Small intestine (tissue), 7 donors: ENCODE measurements around the gene MAPK10. TPM values are rescaled to one million over a fixed set of nuclear protein-coding genes. Genes with fewer than 3 reads are reported as not detected.
"Not testable (repeated sequence)": the region's sequence is repeated elsewhere in the genome, so short reads cannot be mapped to it uniquely, and the experiment has no call there.

Experiments used
- DNase-seq, 2 donors: peaks; one replicate each; pipeline versions ENCODE4 v3.0.0 to v3.0.0-alpha.2; 2013
- FAIRE-seq: peaks from 2 replicates; lab custom pipeline; 2012; peaks lifted over from hg19 to GRCh38; lab: Jason Lieb, UNC
- H3K27ac ChIP-seq, 3 donors: one replicate each; pipeline ENCODE4 v1.5.1; 2013; ENCODE audit warnings: low read length in 2 of 3, mild to moderate bottlenecking in 2 of 3, control low read depth in 1 of 3, inconsistent platforms in 1 of 3, low read depth in 1 of 3, moderate library complexity in 1 of 3
- H3K27me3 ChIP-seq, 3 donors: one replicate each; pipeline ENCODE4 v1.6.1; 2013; ENCODE audit warnings: low read length in 3 of 3, inconsistent platforms in 1 of 3; ENCODE audit not compliant: control insufficient read depth in 3 of 3, insufficient read depth in 3 of 3
- H3K36me3 ChIP-seq, 3 donors: one replicate each; pipeline ENCODE4 v1.6.1; 2013; ENCODE audit warnings: low read length in 3 of 3, inconsistent platforms in 1 of 3, low read depth in 1 of 3, mild to moderate bottlenecking in 1 of 3, moderate library complexity in 1 of 3; ENCODE audit not compliant: control insufficient read depth in 3 of 3, insufficient read depth in 2 of 3
- H3K4me1 ChIP-seq, 3 donors: one replicate each; pipeline ENCODE4 v1.6.1; 2013; ENCODE audit warnings: low read length in 2 of 3, inconsistent platforms in 1 of 3, low read depth in 1 of 3, mild to moderate bottlenecking in 1 of 3, moderate library complexity in 1 of 3; ENCODE audit not compliant: control insufficient read depth in 3 of 3, insufficient read depth in 2 of 3
- H3K4me3 ChIP-seq, 3 donors: one replicate each; pipeline ENCODE4 v1.5.1; 2013; ENCODE audit warnings: low read length in 3 of 3, control low read depth in 1 of 3, inconsistent platforms in 1 of 3, low read depth in 1 of 3, mild to moderate bottlenecking in 1 of 3, moderate library complexity in 1 of 3
- H3K9me3 ChIP-seq, 2 donors: one replicate each; pipeline ENCODE4 v1.6.1; 2013; ENCODE audit warnings: low read depth in 1 of 2, low read length in 1 of 2; ENCODE audit not compliant: control insufficient read depth in 2 of 2, insufficient read depth in 1 of 2
- WGBS, 3 donors: extraction: QIAGEN DNeasy Blood & Tissue Kit; methylation state at CpG; one replicate each; pipeline ENCODE4 v1.1.7; 2013; 5-methylcytosine and 5-hydroxymethylcytosine counted together
- polyA plus RNA-seq, 4 donors: library from polyadenylated mRNA; stranded (reverse) in 3 of 4; unstranded in 1 of 4; fragments of 200-250 nt in 3 of 4; fragments of 120-200 nt in 1 of 4; gene quantifications; one replicate each; pipeline versions ENCODE4 v1.2.1 to v1.2.3, GENCODE V29; 2013
- donor health status: healthy with polysubstance abuse.
- donor health status: control.
- donor health status: control.
- donor health status: Bipolar disorder and iron deficiency.
- donor health status: healthy.

Gene MAPK10
- polyA plus RNA-seq, 4 donors, result 0.22 to 8.9 (median 5.0) TPM

- Histone ChIP-seq H3K27ac (no peak overlapping the region), H3K27me3 (no peaks in the 10 kb centered on the region), H3K9me3 (no peaks in the 10 kb centered on the region), H3K4me3 (no peak overlapping the region), H3K36me3 (no peaks in the 10 kb centered on the region), H3K4me1 (no peaks in the 10 kb centered on the region)
- FAIRE-seq (no peak), DNase-seq (no peak)
- 88 to 94% (median 89%) methylated on average over 1 of the region's 1 CpG for WGBS, 3 donors
Observed at GRCh38 chr4:86185659-86186058, 174.2 kb downstream of the MAPK10 start.

- no peak overlapping the region for H3K4me3 ChIP-seq
- H3K9me3 ChIP-seq, result no peaks in the 10 kb centered on the region
- FAIRE-seq, result no peak
- no peak for DNase-seq
- no peaks in the 10 kb centered on the region for H3K36me3 ChIP-seq
- H3K27ac ChIP-seq, result no peak overlapping the region
- H3K4me1 ChIP-seq, result no peaks in the 10 kb centered on the region
- H3K27me3 ChIP-seq, result no peaks in the 10 kb centered on the region
- 59 to 67% (median 63%) methylated on average over 5 of the region's 5 CpGs for WGBS, 3 donors
Observed at GRCh38 chr4:86184901-86185285, 175.0 kb downstream of the MAPK10 start.

GRCh38 chr4:86184216-86184900 is 175.5 kb downstream of the MAPK10 start:
- no peaks in the 10 kb centered on the region for H3K9me3 ChIP-seq
- H3K27me3 ChIP-seq, result no peaks in the 10 kb centered on the region
- no peak overlapping the region for H3K27ac ChIP-seq
- WGBS, 3 donors, result 71 to 87% (median 85%) methylated on average over 4 of the region's 4 CpGs
- no peaks in the 10 kb centered on the region for H3K36me3 ChIP-seq
- no peak for DNase-seq
- no peak overlapping the region for H3K4me3 ChIP-seq
- no peak for FAIRE-seq
- H3K4me1 ChIP-seq, result no peaks in the 10 kb centered on the region

GRCh38 chr4:86181585-86181984 is 178.3 kb downstream of the MAPK10 start:
- DNase-seq (no peak), FAIRE-seq (no peak)
- Histone ChIP-seq H3K9me3 (no peaks in the 10 kb centered on the region), H3K36me3 (no peaks in the 10 kb centered on the region), H3K4me3 (no peak overlapping the region), H3K27ac (no peak overlapping the region), H3K27me3 (no peaks in the 10 kb centered on the region), H3K4me1 (no peaks in the 10 kb centered on the region)
- WGBS, 3 donors, result 65 to 71% (median 70%) methylated on average over 1 of the region's 1 CpG

- H3K27me3 ChIP-seq, result no peaks in the 10 kb centered on the region
- no peak overlapping the region for H3K27ac ChIP-seq
- no peak for DNase-seq
- H3K4me1 ChIP-seq, result no peaks in the 10 kb centered on the region
- H3K9me3 ChIP-seq, result no peaks in the 10 kb centered on the region
- H3K36me3 ChIP-seq, result no peaks in the 10 kb centered on the region
- no peak overlapping the region for H3K4me3 ChIP-seq
- no peak for FAIRE-seq
Observed at GRCh38 chr4:86178211-86178610, 181.6 kb downstream of the MAPK10 start.

GRCh38 chr4:86174506-86174905 is 185.3 kb downstream of the MAPK10 start:
- Histone ChIP-seq H3K9me3 (no peaks in the 10 kb centered on the region), H3K27me3 (no peaks in the 10 kb centered on the region), H3K27ac (no peak overlapping the region), H3K36me3 (no peaks in the 10 kb centered on the region), H3K4me3 (no peak overlapping the region), H3K4me1 (no peaks in the 10 kb centered on the region)
- FAIRE-seq (no peak), DNase-seq (no peak)
- 39 to 80% (median 53%) methylated on average over 1 of the region's 1 CpG for WGBS, 3 donors

GRCh38 chr4:86168335-86168734 is 191.5 kb downstream of the MAPK10 start:
- not testable (repeated sequence) for H3K36me3 ChIP-seq, H3K27me3 ChIP-seq, H3K4me3 ChIP-seq, H3K9me3 ChIP-seq, H3K4me1 ChIP-seq, H3K27ac ChIP-seq, DNase-seq, FAIRE-seq
- WGBS, 3 donors, result 88 to 95% (median 89%) methylated on average over 10 of the region's 10 CpGs

GRCh38 chr4:86160426-86160825 is 199.4 kb downstream of the MAPK10 start:
- no peak overlapping the region for H3K4me3 ChIP-seq
- FAIRE-seq, result no peak
- no peaks in the 10 kb centered on the region for H3K4me1 ChIP-seq
- 70 to 80% (median 75%) methylated on average over 2 of the region's 2 CpGs for WGBS, 3 donors
- no peak overlapping the region for H3K27ac ChIP-seq
- H3K27me3 ChIP-seq, result no peaks in the 10 kb centered on the region
- no peaks in the 10 kb centered on the region for H3K36me3 ChIP-seq
- DNase-seq, result no peak
- no peaks in the 10 kb centered on the region for H3K9me3 ChIP-seq

GRCh38 chr4:86159216-86159615 is 200.6 kb downstream of the MAPK10 start:
- Histone ChIP-seq H3K27ac (no peak overlapping the region), H3K36me3 (no peaks in the 10 kb centered on the region), H3K4me3 (no peak overlapping the region), H3K27me3 (no peaks in the 10 kb centered on the region), H3K4me1 (no peaks in the 10 kb centered on the region), H3K9me3 (no peaks in the 10 kb centered on the region)
- DNase-seq (no peak), FAIRE-seq (no peak)
- 90 to 93% (median 93%) methylated on average over 4 of the region's 4 CpGs for WGBS, 3 donors
